ENCODE results near the gene DNM2. TPM values are rescaled to one million over a fixed set of nuclear protein-coding genes. Genes with fewer than 3 reads are reported as not detected.
A peak's percentile ranks its signal among the peaks of the same experiment; 100 is the strongest.
"Not testable (repeated sequence)": the region's sequence is repeated elsewhere in the genome, so short reads cannot be mapped to it uniquely, and the experiment has no call there.

The DNM2 gene
- total RNA-seq, 1 donor from 2014 or later = 79.8 TPM

GRCh38 chr19:10838377-10838776 lies 120.5 kb downstream of the DNM2 start:
- ATAC-seq = no peak

- ATAC-seq = no peak
These were observed 121.5 kb downstream of the DNM2 start for GRCh38 chr19:10839114-10840050.

- ATAC-seq = no peak
These were observed 124.9 kb downstream of the DNM2 start for GRCh38 chr19:10842788-10843187.

GRCh38 chr19:10846500-10847202 lies 128.8 kb downstream of the DNM2 start:
- ATAC-seq = no peak

GRCh38 chr19:10848230-10848856 lies 130.5 kb downstream of the DNM2 start, which contains the start of gene C19orf38:
TSS of gene C19orf38 (plus strand) at chr19:10848415. CDS start at chr19:10848509, 94 bp downstream.
- peak; percentile 10 for ATAC-seq

GRCh38 chr19:10850631-10851030 lies 132.8 kb downstream of the DNM2 start:
- ATAC-seq = no peak

- no peak for ATAC-seq
These were observed 134.4 kb downstream of the DNM2 start for GRCh38 chr19:10852098-10852800.

GRCh38 chr19:10852941-10853340 lies 135.1 kb downstream of the DNM2 start:
- ATAC-seq = no peak

- ATAC-seq = peak; percentile 80
These were observed 136.6 kb downstream of the DNM2 start for GRCh38 chr19:10854350-10855089.

GRCh38 chr19:10855879-10856522 lies 138.1 kb downstream of the DNM2 start:
- peak; percentile 26 for ATAC-seq

GRCh38 chr19:10856899-10857298 lies 139.0 kb downstream of the DNM2 start:
- not testable (repeated sequence) for ATAC-seq

- ATAC-seq = no peak
These were observed 140.4 kb downstream of the DNM2 start for GRCh38 chr19:10858204-10858828.

- peak; percentile 31 for ATAC-seq
These were observed 143.3 kb downstream of the DNM2 start for GRCh38 chr19:10861103-10861651.

- ATAC-seq = no peak
These were observed 144.8 kb downstream of the DNM2 start for GRCh38 chr19:10862561-10863106.

GRCh38 chr19:10863107-10863717 lies 145.3 kb downstream of the DNM2 start:
- ATAC-seq = peak; percentile 42

GRCh38 chr19:10864538-10864899 lies 146.6 kb downstream of the DNM2 start:
- peak; percentile 72 for ATAC-seq

- no peak for ATAC-seq
These were observed 148.6 kb downstream of the DNM2 start for GRCh38 chr19:10866495-10866894.

- ATAC-seq = no peak
These were observed 151.1 kb downstream of the DNM2 start for GRCh38 chr19:10868872-10869547.

- ATAC-seq = not testable (repeated sequence)
These were observed 152.0 kb downstream of the DNM2 start for GRCh38 chr19:10869872-10870311.

All from esophagus mucosa (tissue), 1 donor.